Activated CD8-positive, alpha-beta memory T cell treated with anti-CD3 and anti-CD28 coated beads for 48 hours (primary cell): ENCODE results near the gene F10.

Source experiments
- DNase-seq, 3 experiments: peaks; one replicate each; pipeline ENCODE4 v3.0.0-alpha.2; 2020; ENCODE audit warnings: low read depth in 2 of 3, low spot score in 2 of 3

Gene F10

DNA sequence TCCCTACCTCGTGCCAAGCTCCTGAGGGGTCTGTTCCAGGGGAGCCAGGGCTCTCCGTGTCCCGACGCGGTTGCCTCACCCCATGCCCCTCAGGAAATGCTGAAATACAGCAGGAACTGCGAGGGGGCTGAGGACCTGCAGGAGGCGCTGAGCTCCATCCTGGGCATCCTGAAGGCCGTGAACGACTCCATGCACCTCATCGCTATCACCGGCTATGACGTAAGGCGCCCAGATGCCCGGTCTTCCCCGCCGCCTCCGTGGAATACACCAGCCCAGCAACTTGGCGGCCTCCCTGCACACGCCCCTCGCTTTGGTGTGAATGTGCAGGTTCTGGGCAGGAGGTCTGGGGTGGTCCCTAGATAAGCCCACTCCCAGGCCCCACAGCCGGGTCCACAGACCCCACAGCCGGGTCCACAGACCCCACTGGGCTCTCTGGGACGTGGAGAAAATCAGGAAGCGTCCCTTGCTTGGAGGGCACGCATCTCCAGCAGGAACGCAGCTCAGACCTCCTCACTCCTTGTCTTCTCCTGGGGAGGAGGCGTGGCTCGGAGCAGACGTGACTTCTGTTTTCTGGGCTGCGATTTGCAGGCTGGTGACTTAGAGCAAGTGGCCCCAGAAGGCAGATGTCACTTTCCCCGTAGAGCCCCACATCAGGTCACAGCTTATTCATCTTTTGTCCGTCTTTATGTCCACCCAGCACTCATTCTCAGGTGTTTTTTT lies 36.4 kb upstream of the F10 start:
- no peak for DNase-seq

DNA sequence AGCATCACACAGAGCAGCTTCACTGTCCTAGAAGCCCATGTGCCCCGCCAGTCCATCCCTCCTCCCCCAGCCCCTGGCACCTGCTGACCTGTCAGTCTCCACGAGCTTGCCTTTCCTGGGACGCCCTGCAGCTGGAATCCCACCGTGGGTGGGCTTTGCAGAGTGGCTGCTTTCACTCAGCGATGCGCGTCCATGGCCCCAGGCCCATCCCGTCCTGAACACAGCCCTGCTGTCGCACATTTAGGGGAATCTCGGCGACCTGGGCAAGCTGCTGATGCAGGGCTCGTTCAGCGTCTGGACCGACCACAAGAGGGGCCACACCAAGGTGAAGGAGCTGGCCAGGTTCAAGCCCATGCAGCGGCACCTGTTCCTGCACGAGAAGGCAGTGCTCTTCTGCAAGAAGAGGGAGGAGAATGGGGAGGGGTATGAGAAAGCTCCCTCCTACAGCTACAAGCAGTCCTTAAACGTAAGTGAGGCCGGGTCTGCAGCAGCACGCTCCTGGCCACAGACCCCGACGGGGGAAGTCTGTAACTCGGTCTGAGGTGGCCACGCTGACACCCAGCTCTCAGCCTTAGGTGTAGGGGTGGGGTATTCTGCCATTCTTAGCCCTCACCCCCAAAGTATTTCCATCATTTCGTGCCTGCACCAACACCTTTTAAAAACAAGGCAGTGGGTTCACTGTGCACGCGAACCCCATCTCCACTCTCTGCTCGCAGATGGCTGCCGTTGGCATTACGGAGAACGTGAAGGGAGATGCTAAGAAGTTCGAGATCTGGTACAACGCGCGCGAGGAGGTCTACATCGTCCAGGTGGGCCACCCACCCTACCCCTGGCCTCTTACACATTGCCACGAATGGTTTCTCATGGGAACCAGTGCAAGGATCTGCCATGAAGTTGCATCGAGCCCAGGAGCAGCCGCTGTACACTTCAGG lies 35.3 kb upstream of the F10 start:
- no peak for DNase-seq

DNA sequence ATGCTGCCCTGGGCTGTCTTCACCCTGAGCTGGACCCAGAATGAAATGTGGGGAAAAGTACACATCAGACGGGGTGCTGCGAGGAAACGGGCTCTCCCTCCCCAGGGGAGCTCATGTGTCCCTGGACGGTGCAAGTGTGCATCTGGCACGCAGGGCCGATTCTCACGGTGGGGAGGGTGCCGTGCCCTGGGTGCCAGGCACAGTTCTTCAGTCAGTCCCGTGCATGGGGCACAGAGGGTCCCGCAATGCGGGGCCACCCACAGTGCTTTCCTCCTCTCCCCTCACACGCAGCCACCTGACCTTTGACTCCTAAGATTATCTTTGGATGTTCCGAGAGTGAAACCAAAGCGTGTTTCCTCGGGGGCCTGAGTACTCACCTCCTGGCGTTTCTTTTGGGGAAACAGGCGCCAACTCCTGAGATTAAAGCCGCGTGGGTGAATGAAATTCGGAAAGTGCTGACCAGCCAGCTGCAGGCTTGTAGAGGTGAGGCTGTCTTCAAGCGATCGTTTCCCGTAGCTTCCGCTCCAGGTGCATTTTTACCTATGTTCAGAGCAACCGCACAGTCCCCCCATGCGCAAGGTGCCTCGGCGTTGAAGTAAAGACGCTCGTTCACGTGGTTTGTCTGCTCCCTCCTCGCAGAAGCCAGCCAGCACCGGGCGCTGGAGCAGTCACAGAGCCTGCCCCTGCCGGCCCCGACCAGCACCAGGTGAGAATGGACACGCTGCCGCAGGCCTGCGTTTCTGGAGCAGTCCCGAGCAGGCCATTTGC lies 34.5 kb upstream of the F10 start:
- no peak for DNase-seq

GRCh38 chr13:113088691-113089020 lies 33.9 kb upstream of the F10 start:
- DNase-seq = no peak

GRCh38 chr13:113089693-113090414 lies 32.7 kb upstream of the F10 start:
- DNase-seq = no peak

- no peak for DNase-seq
These were observed 32.2 kb upstream of the F10 start for GRCh38 chr13:113090415-113090770.

- no peak for DNase-seq
These were observed 31.8 kb upstream of the F10 start for GRCh38 chr13:113090806-113091205.

DNA sequence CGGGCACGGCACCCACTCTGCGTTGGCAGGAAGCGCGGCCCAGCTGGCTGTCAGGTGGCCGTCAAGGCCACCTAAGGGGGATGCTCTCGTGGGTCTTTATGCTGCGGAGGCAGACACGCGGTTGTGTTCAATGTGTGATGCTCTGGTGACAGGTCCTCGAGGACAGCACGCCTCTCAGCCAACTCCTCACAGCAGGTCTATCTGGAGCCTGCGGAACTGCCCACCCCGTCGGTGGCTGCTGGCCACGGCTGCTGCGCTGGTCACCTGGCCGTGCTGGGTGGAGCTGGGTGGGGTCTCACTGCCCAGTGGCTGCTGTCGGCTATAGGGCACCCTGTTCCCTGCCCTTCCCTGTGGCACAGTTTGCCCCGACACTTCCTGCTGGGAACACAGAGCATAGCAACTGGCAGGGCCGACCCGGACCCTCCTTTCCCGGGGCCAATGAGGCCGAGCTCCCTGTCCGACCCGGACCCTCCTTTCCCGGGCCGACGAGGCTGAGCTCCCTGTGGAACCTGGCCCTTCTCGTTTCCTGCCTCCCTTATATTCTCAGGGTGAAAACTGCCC lies 31.3 kb upstream of the F10 start:
- no peak for DNase-seq

GRCh38 chr13:113091891-113092775 lies 30.5 kb upstream of the F10 start:
- no peak for DNase-seq

DNA sequence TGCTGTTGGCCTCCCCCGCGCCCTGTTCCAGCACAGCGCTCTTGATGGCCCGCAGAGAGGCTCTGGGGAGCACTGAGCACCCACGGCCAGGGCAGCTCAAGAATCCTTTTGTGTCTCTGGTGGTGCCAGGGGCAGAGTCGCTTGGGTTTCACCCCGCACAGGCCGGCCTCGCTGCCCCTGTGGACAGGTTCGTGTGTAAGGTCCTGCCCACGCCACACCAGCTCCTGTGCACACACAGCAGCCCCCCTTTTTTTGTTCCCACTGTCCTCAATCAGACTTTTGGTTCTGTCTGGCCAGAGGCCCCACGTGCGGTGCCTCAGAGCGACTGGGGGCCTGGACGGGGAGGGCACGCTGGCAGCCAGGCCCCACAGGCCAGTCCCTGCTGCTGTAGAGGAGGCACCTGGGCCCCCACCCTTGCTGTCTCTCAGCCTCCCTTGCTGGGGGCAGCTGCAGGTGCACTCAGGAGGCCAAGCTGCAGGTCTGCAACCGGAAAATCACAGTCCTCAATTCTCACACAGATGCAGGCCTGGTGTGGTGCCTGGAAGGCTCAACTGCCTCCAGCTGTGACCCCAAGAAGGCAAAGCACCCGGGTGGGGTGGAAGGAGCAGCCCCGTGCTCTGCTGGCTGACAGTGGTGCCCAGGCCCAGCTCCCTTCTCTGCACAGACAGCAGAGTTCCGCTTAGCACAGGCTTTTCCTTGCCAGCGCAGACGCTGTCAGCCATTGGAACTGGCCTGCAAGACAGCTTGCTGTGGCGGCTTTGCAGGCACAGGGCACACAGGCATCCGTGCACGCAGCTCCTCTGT lies 29.6 kb upstream of the F10 start:
- DNase-seq = no peak

- DNase-seq = no peak
These were observed 28.8 kb upstream of the F10 start for GRCh38 chr13:113093580-113094409.

DNA sequence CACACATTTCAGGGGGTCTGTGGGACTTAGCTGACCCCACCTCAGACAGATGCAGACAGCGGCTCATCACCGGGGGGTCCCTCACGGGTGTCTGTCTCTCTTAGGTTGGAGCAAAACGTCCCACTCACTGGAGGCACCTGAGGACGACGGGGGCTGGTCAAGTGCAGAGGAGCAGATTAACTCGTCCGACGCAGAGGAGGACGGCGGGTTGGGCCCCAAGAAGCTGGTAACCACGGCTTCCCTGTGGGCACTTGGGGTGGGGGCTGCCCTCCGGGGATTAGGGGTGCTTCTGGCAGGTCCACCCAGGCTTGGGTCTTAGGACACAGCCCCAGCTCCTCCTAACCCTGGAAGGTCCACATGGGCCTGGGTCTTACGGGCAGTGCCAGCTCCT lies 28.2 kb upstream of the F10 start:
- DNase-seq = no peak

GRCh38 chr13:113095146-113096051 lies 27.2 kb upstream of the F10 start:
- DNase-seq = no peak

- no peak for DNase-seq
These were observed 26.4 kb upstream of the F10 start for GRCh38 chr13:113096052-113096744.

- DNase-seq = no peak
These were observed 25.8 kb upstream of the F10 start for GRCh38 chr13:113096745-113097305.

GRCh38 chr13:113097651-113098050 lies 24.9 kb upstream of the F10 start:
- no peak for DNase-seq
